GM23338 (cell line): ENCODE data around the gene ANKRD23.

Experiments used
- CREB1 ChIP-seq: fragments of 250-450 bp; sonication (Bioruptor Pico); IDR thresholded peaks from 2 replicates; pipeline ENCODE4 v1.5.0; 2020; ENCODE audit warnings: low read depth, mild to moderate bottlenecking, moderate library complexity
- EZH2 ChIP-seq: fragments of 200-600 bp; sonication (generic); IDR thresholded peaks from one replicate; pipeline ENCODE4 v1.8.0; 2017; ENCODE audit warnings: antibody characterized with exemption, mild to moderate bottlenecking, low read depth; ENCODE audit not compliant: unreplicated experiment
- EZH2phosphoT487 ChIP-seq: fragments of 200-600 bp; sonication (generic); IDR thresholded peaks from one replicate; pipeline ENCODE4 v1.8.1; 2018; ENCODE audit warnings: antibody characterized with exemption; ENCODE audit not compliant: unreplicated experiment
- NANOG ChIP-seq: IDR thresholded peaks from 2 replicates; pipeline ENCODE4 v1.6.1; 2016; ENCODE audit warnings: antibody characterized with exemption, borderline replicate concordance
- POLR2AphosphoS5 ChIP-seq: IDR thresholded peaks from 2 replicates; pipeline ENCODE4 v1.6.1; 2016; ENCODE audit warnings: antibody characterized with exemption, low read depth
- TF ChIP-seq, protein P1 (sequence below), 2 experiments: fragments of 200-600 bp in 1 of 2; sonication (generic) in 1 of 2; conservative IDR thresholded peaks; 2 replicates each; pipeline versions ENCODE4 v1.5.1 to v1.6.1; 2016 to 2017; ENCODE audit warnings: antibody characterized with exemption in 2 of 2, low read depth in 2 of 2, mild to moderate bottlenecking in 2 of 2, moderate library complexity in 1 of 2
- TF ChIP-seq, protein P2 (sequence below): IDR thresholded peaks from one replicate; pipeline ENCODE4 v1.6.1; 2018; ENCODE audit warnings: antibody characterized with exemption; ENCODE audit not compliant: unreplicated experiment

DNA sequence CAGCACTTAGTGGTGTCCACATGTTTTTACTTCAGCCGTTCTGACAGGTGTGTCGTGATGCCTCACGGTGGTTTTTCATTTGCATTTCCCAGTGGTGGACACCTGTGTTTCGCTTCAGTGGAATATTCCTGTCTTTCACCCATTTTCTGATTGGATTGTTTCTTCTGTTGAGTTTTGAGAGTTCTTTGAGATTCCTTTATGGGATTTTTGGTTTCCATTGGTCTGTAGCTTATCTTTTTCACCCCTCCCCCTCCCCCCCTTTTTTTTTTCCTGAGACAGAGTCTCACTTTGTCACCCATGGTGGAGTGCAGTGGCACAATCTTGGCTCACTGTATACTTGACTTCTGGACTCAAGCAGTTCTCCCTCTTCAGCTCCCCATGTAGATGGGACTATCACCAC is 8.0 kb downstream of the ANKRD23 start:
- TF ChIP-seq, protein P1, sequence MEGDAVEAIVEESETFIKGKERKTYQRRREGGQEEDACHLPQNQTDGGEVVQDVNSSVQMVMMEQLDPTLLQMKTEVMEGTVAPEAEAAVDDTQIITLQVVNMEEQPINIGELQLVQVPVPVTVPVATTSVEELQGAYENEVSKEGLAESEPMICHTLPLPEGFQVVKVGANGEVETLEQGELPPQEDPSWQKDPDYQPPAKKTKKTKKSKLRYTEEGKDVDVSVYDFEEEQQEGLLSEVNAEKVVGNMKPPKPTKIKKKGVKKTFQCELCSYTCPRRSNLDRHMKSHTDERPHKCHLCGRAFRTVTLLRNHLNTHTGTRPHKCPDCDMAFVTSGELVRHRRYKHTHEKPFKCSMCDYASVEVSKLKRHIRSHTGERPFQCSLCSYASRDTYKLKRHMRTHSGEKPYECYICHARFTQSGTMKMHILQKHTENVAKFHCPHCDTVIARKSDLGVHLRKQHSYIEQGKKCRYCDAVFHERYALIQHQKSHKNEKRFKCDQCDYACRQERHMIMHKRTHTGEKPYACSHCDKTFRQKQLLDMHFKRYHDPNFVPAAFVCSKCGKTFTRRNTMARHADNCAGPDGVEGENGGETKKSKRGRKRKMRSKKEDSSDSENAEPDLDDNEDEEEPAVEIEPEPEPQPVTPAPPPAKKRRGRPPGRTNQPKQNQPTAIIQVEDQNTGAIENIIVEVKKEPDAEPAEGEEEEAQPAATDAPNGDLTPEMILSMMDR (conservative IDR thresholded peaks at IDR 0.05; ENCODE audit: low read depth in 2 of 2) = no peak
- no peak for TF ChIP-seq EZH2phosphoT487
- TF ChIP-seq, protein P2, sequence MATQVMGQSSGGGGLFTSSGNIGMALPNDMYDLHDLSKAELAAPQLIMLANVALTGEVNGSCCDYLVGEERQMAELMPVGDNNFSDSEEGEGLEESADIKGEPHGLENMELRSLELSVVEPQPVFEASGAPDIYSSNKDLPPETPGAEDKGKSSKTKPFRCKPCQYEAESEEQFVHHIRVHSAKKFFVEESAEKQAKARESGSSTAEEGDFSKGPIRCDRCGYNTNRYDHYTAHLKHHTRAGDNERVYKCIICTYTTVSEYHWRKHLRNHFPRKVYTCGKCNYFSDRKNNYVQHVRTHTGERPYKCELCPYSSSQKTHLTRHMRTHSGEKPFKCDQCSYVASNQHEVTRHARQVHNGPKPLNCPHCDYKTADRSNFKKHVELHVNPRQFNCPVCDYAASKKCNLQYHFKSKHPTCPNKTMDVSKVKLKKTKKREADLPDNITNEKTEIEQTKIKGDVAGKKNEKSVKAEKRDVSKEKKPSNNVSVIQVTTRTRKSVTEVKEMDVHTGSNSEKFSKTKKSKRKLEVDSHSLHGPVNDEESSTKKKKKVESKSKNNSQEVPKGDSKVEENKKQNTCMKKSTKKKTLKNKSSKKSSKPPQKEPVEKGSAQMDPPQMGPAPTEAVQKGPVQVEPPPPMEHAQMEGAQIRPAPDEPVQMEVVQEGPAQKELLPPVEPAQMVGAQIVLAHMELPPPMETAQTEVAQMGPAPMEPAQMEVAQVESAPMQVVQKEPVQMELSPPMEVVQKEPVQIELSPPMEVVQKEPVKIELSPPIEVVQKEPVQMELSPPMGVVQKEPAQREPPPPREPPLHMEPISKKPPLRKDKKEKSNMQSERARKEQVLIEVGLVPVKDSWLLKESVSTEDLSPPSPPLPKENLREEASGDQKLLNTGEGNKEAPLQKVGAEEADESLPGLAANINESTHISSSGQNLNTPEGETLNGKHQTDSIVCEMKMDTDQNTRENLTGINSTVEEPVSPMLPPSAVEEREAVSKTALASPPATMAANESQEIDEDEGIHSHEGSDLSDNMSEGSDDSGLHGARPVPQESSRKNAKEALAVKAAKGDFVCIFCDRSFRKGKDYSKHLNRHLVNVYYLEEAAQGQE = no peak
- no peak for TF ChIP-seq EZH2
- TF ChIP-seq POLR2AphosphoS5 = no peak
- no peak for TF ChIP-seq NANOG
- no peak for TF ChIP-seq CREB1 (CRISPR knock-in tag)
